K562 (cell line): ENCODE measurements around the gene R3HDM1. TPM values are rescaled to one million over a fixed set of nuclear protein-coding genes. Genes with fewer than 3 reads are reported as not detected.
A peak's percentile ranks its signal among the peaks of the same experiment; 100 is the strongest.

Source experiments
- ARHGAP35 ChIP-seq: fragments of 450-650 bp; IDR thresholded peaks from 2 replicates; pipeline ENCODE4 v1.6.1; 2018; ENCODE audit not compliant: partially characterized antibody
- CBFA2T3 ChIP-seq: fragments of 450-650 bp; IDR thresholded peaks from 2 replicates; pipeline ENCODE4 v1.6.1; 2017
- E2F3 ChIP-seq: fragments of 250-450 bp; sonication (Bioruptor Pico); IDR thresholded peaks from 2 replicates; pipeline ENCODE4 v1.4.0; 2020; ENCODE audit warnings: mild to moderate bottlenecking
- HMBOX1 ChIP-seq: sonication (generic); IDR thresholded peaks from 2 replicates; pipeline ENCODE4 v1.6.1; 2016
- IRF9 ChIP-seq: fragments of 450-650 bp; IDR thresholded peaks from 2 replicates; pipeline ENCODE4 v1.6.1; 2016; ENCODE audit warnings: missing biosample characterization, missing genetic modification characterization
- NR4A1 ChIP-seq, 2 experiments: fragments of 250-450 bp in 1 of 2; fragments of 450-650 bp in 1 of 2; sonication (Bioruptor Pico) in 1 of 2; IDR thresholded peaks; 2 replicates each; pipeline versions ENCODE4 v1.4.0 to v1.6.1; 2016 to 2020; ENCODE audit warnings: mild to moderate bottlenecking in 2 of 2, missing compliant biosample characterization in 1 of 2, missing genetic modification characterization in 1 of 2, moderate library complexity in 1 of 2
- PTBP1 ChIP-seq: fragments of 200-400 bp; formaldehyde crosslinking; IDR thresholded peaks from 2 replicates; pipeline ENCODE4 v1.6.1; 2017; ENCODE audit warnings: low read depth, low read length
- SP1 ChIP-seq: sonication (generic); formaldehyde crosslinking; IDR thresholded peaks from 2 replicates; pipeline ENCODE4 v1.8.1; 2022; ENCODE audit warnings: mild to moderate bottlenecking, missing genetic modification reagents
- ZNF134 ChIP-seq: fragments of 250-450 bp; sonication (Bioruptor Pico); conservative IDR thresholded peaks from 2 replicates; pipeline ENCODE4 v1.4.0; 2020
- ZNF324 ChIP-seq: fragments of 250-450 bp; sonication (Bioruptor Pico); IDR thresholded peaks from 2 replicates; pipeline ENCODE4 v1.4.0; 2020; ENCODE audit warnings: mild to moderate bottlenecking
- polyA plus RNA-seq, 8 experiments: library from polyadenylated mRNA; depleted of rRNA in 4 of 8; stranded (reverse) in 5 of 8; unstranded in 3 of 8; fragments of >200 nt; fragmentation: Nextera tagmentation in 2 of 8; fragmentation: Illumina TruSeq in 1 of 8; extraction: Ambion mirVana in 2 of 8; extraction: Trizol in 1 of 8; gene quantifications; 2 replicates each; pipeline versions ENCODE4 v1.2.1 to v1.2.3, GENCODE V29; 2011 to 2014; ENCODE audit warnings: inconsistent platforms in 1 of 8, missing spikeins in 1 of 8
- total RNA-seq, 7 experiments: library from RNA; depleted of rRNA in 6 of 7; stranded (reverse); fragments of >200 nt in 6 of 7; fragmentation: Illumina TruSeq in 2 of 7; extraction: Trizol in 2 of 7; gene quantifications; 2 replicates each; pipeline versions ENCODE4 v1.2.1 to v1.2.3, GENCODE V29; 2011 to 2021; ENCODE audit warnings: low replicate concordance in 1 of 7
- TF ChIP-seq, protein P1 (sequence below), 2 experiments: fragments of 450-650 bp; formaldehyde crosslinking in 1 of 2; IDR thresholded peaks; 2 replicates each; pipeline versions ENCODE4 v1.4.0 to v1.6.1; 2014 to 2020; ENCODE audit warnings: mild to moderate bottlenecking in 2 of 2, borderline replicate concordance in 1 of 2, low read depth in 1 of 2
- TF ChIP-seq, protein P2 (sequence below), 2 experiments: fragments of 450-650 bp; IDR thresholded peaks; 2 replicates each; pipeline ENCODE4 v1.6.1; 2016
- TF ChIP-seq, protein P3 (sequence below): fragments of 450-650 bp; formaldehyde crosslinking; IDR thresholded peaks from 2 replicates; pipeline ENCODE4 v1.4.0; 2020; ENCODE audit warnings: mild to moderate bottlenecking, mixed read lengths

R3HDM1 gene
- total and polyA plus RNA-seq, 9 of the 15 experiments (the other 6 are each of a cell fraction or from before 2014, with no cell fraction given), result 12.4 to 89.4 (median 31.0) TPM

DNA sequence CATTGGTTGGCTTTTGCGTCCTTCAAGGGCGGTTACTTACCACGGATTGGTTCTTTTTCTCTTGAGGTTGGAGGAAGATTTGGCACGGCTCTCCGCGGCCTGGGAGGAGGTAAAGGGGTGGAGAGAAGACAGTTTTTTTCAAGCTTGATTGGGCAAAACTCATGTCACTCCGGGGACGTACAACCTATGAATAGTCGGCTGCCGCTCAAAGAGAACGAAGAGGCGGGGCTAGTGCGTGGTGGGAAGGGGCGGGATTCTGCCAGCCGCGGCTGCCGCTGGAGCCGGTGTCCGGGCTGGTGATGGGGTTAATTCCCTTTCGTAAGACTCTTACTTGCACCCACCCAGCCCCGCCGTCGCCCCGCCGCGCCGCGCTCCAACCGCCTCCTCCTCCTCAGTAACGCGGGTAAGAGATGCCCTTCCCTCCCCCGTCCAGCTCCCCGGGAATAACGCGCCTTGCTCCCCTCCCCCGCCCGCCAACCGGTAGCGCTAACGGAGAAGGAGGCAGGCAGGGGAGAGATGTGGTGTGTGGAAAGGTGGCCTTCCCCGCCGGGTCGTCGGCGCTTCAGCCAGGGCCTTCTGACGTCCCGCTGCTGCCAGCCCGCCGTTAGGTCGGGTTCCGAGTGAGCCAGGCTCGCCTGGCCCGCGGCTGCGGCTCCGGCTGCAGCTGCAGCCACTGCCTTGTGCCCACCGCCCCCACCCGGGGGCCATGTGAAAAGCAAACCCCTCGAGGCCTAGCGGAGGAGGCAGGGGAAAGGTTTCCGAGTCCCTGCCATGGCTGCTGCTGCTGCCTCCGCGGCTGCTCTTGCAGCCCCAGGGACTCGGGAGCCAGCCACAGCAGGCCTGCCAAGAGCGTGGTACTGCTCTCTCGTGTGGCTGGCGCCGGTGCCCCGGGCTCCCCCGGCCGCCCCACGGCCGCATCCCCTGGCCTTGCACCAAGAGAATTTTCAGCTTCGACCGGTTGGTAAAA is at the start of gene R3HDM1 (continued):
- TF ChIP-seq, protein P1, sequence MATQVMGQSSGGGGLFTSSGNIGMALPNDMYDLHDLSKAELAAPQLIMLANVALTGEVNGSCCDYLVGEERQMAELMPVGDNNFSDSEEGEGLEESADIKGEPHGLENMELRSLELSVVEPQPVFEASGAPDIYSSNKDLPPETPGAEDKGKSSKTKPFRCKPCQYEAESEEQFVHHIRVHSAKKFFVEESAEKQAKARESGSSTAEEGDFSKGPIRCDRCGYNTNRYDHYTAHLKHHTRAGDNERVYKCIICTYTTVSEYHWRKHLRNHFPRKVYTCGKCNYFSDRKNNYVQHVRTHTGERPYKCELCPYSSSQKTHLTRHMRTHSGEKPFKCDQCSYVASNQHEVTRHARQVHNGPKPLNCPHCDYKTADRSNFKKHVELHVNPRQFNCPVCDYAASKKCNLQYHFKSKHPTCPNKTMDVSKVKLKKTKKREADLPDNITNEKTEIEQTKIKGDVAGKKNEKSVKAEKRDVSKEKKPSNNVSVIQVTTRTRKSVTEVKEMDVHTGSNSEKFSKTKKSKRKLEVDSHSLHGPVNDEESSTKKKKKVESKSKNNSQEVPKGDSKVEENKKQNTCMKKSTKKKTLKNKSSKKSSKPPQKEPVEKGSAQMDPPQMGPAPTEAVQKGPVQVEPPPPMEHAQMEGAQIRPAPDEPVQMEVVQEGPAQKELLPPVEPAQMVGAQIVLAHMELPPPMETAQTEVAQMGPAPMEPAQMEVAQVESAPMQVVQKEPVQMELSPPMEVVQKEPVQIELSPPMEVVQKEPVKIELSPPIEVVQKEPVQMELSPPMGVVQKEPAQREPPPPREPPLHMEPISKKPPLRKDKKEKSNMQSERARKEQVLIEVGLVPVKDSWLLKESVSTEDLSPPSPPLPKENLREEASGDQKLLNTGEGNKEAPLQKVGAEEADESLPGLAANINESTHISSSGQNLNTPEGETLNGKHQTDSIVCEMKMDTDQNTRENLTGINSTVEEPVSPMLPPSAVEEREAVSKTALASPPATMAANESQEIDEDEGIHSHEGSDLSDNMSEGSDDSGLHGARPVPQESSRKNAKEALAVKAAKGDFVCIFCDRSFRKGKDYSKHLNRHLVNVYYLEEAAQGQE (IDR thresholded peaks at IDR 0.05; ENCODE audit: borderline replicate concordance), result no peak
- TF ChIP-seq, protein P1 (CRISPR knock-in tag; IDR thresholded peaks at IDR 0.05; ENCODE audit: low read depth), result no peak; the same call in 1 of the 2 replicates
- TF ChIP-seq E2F3 (CRISPR knock-in tag) (no peak), SP1 (CRISPR knock-in tag) (peak; percentile 16), IRF9 (tag) (no peak), ZNF324 (CRISPR knock-in tag) (no peak), PTBP1 (no peak), CBFA2T3 (no peak), ARHGAP35 (no peak), NR4A1 (CRISPR knock-in tag; IDR thresholded peaks at IDR 0.05) (no peak), NR4A1 (tag; IDR thresholded peaks at IDR 0.05) (no peak), ZNF134 (CRISPR knock-in tag) (no peak), HMBOX1 (no peak)
- TF ChIP-seq, protein P2, sequence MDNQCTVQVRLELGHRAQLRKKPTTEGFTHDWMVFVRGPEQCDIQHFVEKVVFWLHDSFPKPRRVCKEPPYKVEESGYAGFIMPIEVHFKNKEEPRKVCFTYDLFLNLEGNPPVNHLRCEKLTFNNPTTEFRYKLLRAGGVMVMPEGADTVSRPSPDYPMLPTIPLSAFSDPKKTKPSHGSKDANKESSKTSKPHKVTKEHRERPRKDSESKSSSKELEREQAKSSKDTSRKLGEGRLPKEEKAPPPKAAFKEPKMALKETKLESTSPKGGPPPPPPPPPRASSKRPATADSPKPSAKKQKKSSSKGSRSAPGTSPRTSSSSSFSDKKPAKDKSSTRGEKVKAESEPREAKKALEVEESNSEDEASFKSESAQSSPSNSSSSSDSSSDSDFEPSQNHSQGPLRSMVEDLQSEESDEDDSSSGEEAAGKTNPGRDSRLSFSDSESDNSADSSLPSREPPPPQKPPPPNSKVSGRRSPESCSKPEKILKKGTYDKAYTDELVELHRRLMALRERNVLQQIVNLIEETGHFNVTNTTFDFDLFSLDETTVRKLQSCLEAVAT (IDR thresholded peaks at IDR 0.05), result peak in 1 of 2 experiments; percentile 64; a peak in 1 of 4 replicates
- TF ChIP-seq, protein P3, sequence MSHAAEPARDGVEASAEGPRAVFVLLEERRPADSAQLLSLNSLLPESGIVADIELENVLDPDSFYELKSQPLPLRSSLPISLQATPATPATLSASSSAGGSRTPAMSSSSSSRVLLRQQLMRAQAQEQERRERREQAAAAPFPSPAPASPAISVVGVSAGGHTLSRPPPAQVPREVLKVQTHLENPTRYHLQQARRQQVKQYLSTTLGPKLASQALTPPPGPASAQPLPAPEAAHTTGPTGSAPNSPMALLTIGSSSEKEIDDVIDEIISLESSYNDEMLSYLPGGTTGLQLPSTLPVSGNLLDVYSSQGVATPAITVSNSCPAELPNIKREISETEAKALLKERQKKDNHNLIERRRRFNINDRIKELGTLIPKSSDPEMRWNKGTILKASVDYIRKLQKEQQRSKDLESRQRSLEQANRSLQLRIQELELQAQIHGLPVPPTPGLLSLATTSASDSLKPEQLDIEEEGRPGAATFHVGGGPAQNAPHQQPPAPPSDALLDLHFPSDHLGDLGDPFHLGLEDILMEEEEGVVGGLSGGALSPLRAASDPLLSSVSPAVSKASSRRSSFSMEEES (CRISPR knock-in tag), result no peak
